Keratinocyte (primary cell): ENCODE results near the gene TTC8.

Source experiments
- CTCF ChIP-seq, 3 experiments: IDR thresholded peaks in 1 of 3; conservative IDR thresholded peaks in 1 of 3; optimal IDR thresholded peaks in 1 of 3; 2 replicates in 2 of 3; 3 replicates in 1 of 3; pipeline versions ENCODE3 to v1.5.1; 2011; ENCODE audit warnings: low read length in 3 of 3, mild to moderate bottlenecking in 3 of 3, moderate library complexity in 2 of 3, control low read depth in 1 of 3, inconsistent platforms in 1 of 3; ENCODE audit not compliant: insufficient read depth in 2 of 3; ENCODE audit errors: extremely low read depth in 1 of 3
- EZH2 ChIP-seq: IDR thresholded peaks from one replicate; pipeline ENCODE4 v1.6.1; 2012; ENCODE audit warnings: inconsistent platforms, mild to moderate bottlenecking, low read length, moderate library complexity

- no peak for TF ChIP-seq EZH2
- TF ChIP-seq CTCF (optimal IDR thresholded peaks at IDR 0.05 in 1 of 3, IDR thresholded peaks at IDR 0.05 in 1 of 3, conservative IDR thresholded peaks at IDR 0.05 in 1 of 3; ENCODE audit: extremely low read depth in 1 of 3, insufficient read depth in 2 of 3, low read length in 3 of 3), result no peak
Measured at GRCh38 chr14:88852632-88853031, 28.2 kb downstream of the TTC8 start.
